DND-41 (cell line): ENCODE data around the gene EIPR1.

Experiments
- ATAC-seq: fragments of 200-7000 bp; cut with Tn5 transposase; 3 replicates; pipeline ENCODE4 v1.9.1; 2021; ENCODE audit warnings: low read depth; ENCODE audit not compliant: insufficient read depth
- DNase-seq: peaks from one replicate; pipeline ENCODE4 v3.0.0-alpha.2; 2020
- H2AFZ ChIP-seq: 2 replicates; pipeline ENCODE4 v1.6.0; 2012; ENCODE audit warnings: low read depth, low read length
- H3K27ac ChIP-seq: 2 replicates; pipeline ENCODE4 v1.5.1; 2012; ENCODE audit warnings: low read length, inconsistent platforms
- H3K27me3 ChIP-seq: fragments of 200-600 bp; sonication (generic); 2 replicates; pipeline ENCODE4 v1.6.0; 2012; ENCODE audit warnings: low read length, mild to moderate bottlenecking, inconsistent platforms; ENCODE audit not compliant: insufficient read depth, poor library complexity
- H3K36me3 ChIP-seq: 2 replicates; pipeline ENCODE4 v1.5.1; 2012; ENCODE audit warnings: low read length, inconsistent platforms; ENCODE audit not compliant: insufficient read depth
- H3K4me1 ChIP-seq: 2 replicates; pipeline ENCODE4 v1.5.1; 2012; ENCODE audit warnings: mild to moderate bottlenecking, low read length; ENCODE audit not compliant: insufficient read depth
- H3K4me2 ChIP-seq: 2 replicates; pipeline ENCODE4 v1.6.0; 2012; ENCODE audit warnings: mild to moderate bottlenecking, moderate library complexity, low read length, inconsistent platforms; ENCODE audit not compliant: insufficient read depth
- H3K4me3 ChIP-seq, 2 experiments: fragments of 200-600 bp in 1 of 2; shearing (Covaris generic) in 1 of 2; 2 replicates each; pipeline ENCODE4 v1.5.1; 2012 to 2016; ENCODE audit warnings: inconsistent platforms in 2 of 2, low read length in 2 of 2, mild to moderate bottlenecking in 2 of 2, low read depth in 1 of 2, moderate library complexity in 1 of 2
- H3K79me2 ChIP-seq: 2 replicates; pipeline ENCODE4 v1.6.0; 2012; ENCODE audit warnings: low read length, inconsistent platforms; ENCODE audit not compliant: insufficient read depth
- H3K9ac ChIP-seq: 2 replicates; pipeline ENCODE4 v1.6.0; 2012; ENCODE audit warnings: low read depth, mild to moderate bottlenecking, inconsistent platforms, low read length, moderate library complexity
- H3K9me3 ChIP-seq: 2 replicates; pipeline ENCODE4 v1.5.1; 2012; ENCODE audit warnings: low read length, moderate library complexity, mild to moderate bottlenecking, inconsistent platforms; ENCODE audit not compliant: insufficient read depth, severe bottlenecking
- H4K20me1 ChIP-seq: 2 replicates; pipeline ENCODE4 v1.6.0; 2012; ENCODE audit warnings: low read length; ENCODE audit not compliant: insufficient read depth
- CTCF ChIP-seq: IDR thresholded peaks from 2 replicates; pipeline ENCODE4 v1.5.1; 2012; ENCODE audit warnings: borderline replicate concordance, low read length, moderate library complexity, mild to moderate bottlenecking; ENCODE audit not compliant: poor library complexity, severe bottlenecking; ENCODE audit errors: extremely low read depth
- EZH2 ChIP-seq: IDR thresholded peaks from 3 replicates; pipeline ENCODE4 v1.6.1; 2012; ENCODE audit warnings: borderline replicate concordance, low read depth, mild to moderate bottlenecking, moderate library complexity, low read length, inconsistent platforms; ENCODE audit not compliant: severe bottlenecking

The EIPR1 gene

GRCh38 chr2:3325458-3326181, 52.0 kb downstream of the EIPR1 start:
- ATAC-seq: no peak
- no peak overlapping the region for H3K9ac ChIP-seq
- H3K27ac ChIP-seq: no peak overlapping the region
- no peaks in the 10 kb centered on the region for H3K79me2 ChIP-seq
- H4K20me1 ChIP-seq: no peaks in the 10 kb centered on the region
- no peaks in the 10 kb centered on the region for H3K27me3 ChIP-seq
- TF ChIP-seq CTCF (no peak), EZH2 (no peak)
- H3K4me1 ChIP-seq: no peaks in the 10 kb centered on the region
- no peak overlapping the region for H3K4me2 ChIP-seq
- no peaks in the 10 kb centered on the region for H3K36me3 ChIP-seq
- H3K9me3 ChIP-seq: peaks cover 3% of the 10 kb centered on the region
- H2AFZ ChIP-seq: no peak overlapping the region
- no peak overlapping the region for H3K4me3 ChIP-seq
- no peak for DNase-seq

- H3K9ac ChIP-seq: no peak overlapping the region
- no peaks in the 10 kb centered on the region for H3K9me3 ChIP-seq
- no peaks in the 10 kb centered on the region for H3K79me2 ChIP-seq
- H3K27ac ChIP-seq: no peak overlapping the region
- DNase-seq: no peak
- no peak overlapping the region for H3K4me2 ChIP-seq
- TF ChIP-seq EZH2 (no peak), CTCF (no peak)
- H3K4me1 ChIP-seq: no peaks in the 10 kb centered on the region
- H4K20me1 ChIP-seq: no peaks in the 10 kb centered on the region
- no peaks in the 10 kb centered on the region for H3K36me3 ChIP-seq
- ATAC-seq: no peak
- H2AFZ ChIP-seq: no peak overlapping the region
- no peak overlapping the region for H3K4me3 ChIP-seq
- no peaks in the 10 kb centered on the region for H3K27me3 ChIP-seq
Measured at GRCh38 chr2:3324404-3325281, 53.0 kb downstream of the EIPR1 start.

- Histone ChIP-seq H4K20me1 (no peaks in the 10 kb centered on the region), H2AFZ (no peak overlapping the region), H3K9ac (no peak overlapping the region), H3K4me2 (no peak overlapping the region), H3K36me3 (no peaks in the 10 kb centered on the region), H3K9me3 (no peaks in the 10 kb centered on the region), H3K4me3 (no peak overlapping the region), H3K27me3 (no peaks in the 10 kb centered on the region), H3K27ac (no peak overlapping the region), H3K4me1 (no peaks in the 10 kb centered on the region), H3K79me2 (no peaks in the 10 kb centered on the region)
- no peak for TF ChIP-seq EZH2
- no peak for TF ChIP-seq CTCF
- no peak for DNase-seq
- no peak for ATAC-seq
Measured at GRCh38 chr2:3324036-3324386, 53.6 kb downstream of the EIPR1 start.
